ENCODE data around the gene OR5K2. TPM values are rescaled to one million over a fixed set of nuclear protein-coding genes. Genes with fewer than 3 reads are reported as not detected.

Gene OR5K2
- total and polyA plus RNA-seq, 2 of the 4 experiments (the other 2 are of a cell fraction) = not detected

DNA sequence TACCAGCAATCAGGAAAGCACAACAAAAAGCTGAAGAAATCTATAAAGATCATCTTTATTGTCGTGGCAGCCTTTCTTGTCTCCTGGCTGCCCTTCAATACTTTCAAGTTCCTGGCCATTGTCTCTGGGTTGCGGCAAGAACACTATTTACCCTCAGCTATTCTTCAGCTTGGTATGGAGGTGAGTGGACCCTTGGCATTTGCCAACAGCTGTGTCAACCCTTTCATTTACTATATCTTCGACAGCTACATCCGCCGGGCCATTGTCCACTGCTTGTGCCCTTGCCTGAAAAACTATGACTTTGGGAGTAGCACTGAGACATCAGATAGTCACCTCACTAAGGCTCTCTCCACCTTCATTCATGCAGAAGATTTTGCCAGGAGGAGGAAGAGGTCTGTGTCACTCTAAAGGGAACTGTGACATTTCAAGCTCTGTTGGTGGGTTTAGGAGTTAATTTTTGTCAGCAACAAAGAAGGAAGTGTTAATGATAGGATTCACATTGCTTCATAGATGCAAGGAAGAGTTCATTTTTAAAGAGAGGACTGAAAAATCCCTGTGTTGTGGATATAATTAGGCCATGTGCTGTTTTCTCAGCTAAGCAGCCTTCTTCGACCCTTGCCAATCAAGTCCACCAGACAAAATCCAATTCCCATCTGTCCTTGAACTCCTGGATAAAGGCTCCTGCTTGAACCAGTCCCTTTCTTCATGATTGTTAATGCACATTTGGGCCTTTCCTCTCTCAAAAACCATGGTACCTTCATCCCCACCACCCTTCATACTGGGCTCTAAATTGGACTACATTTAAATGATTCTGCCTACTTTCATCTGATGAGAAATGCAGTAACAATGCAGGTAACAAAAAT lies 35.5 kb downstream of the OR5K2 start:
- H2BK20ac ChIP-seq (ENCODE audit: low read depth, low read length) = no peak overlapping the region
- dilution Hi-C loops (cut with HindIII; ENCODE audit: low sequenced_read_pairs, unreplicated experiment) = no loop called here
- ATAC-seq (ENCODE audit: low read depth) = no peak
- TF ChIP-seq BHLHE40 (IDR thresholded peaks at IDR 0.05; ENCODE audit: low read depth, low read length) (no peak), SMC3 (IDR thresholded peaks at IDR 0.05; ENCODE audit: low read depth, low read length) (no peak), USF2 (IDR thresholded peaks at IDR 0.05; ENCODE audit: low read depth, low read length) (no peak), CEBPB (IDR thresholded peaks at IDR 0.05; ENCODE audit: low read depth, low read length) (no peak), RCOR1 (IDR thresholded peaks at IDR 0.05; ENCODE audit: insufficient replicate concordance, low read length) (no peak), CHD1 (IDR thresholded peaks at IDR 0.05; ENCODE audit: low read depth, low read length) (no peak), MXI1 (IDR thresholded peaks at IDR 0.05; ENCODE audit: borderline replicate concordance, low read depth, low read length) (no peak), RFX5 (IDR thresholded peaks at IDR 0.05; ENCODE audit: low read depth, low read length) (no peak), FOS (IDR thresholded peaks at IDR 0.05; ENCODE audit: low read depth, low read length) (no peak), RAD21 (IDR thresholded peaks at IDR 0.05; ENCODE audit: low read length) (no peak), POLR2A (IDR thresholded peaks at IDR 0.05; ENCODE audit: low read depth, low read length) (no peak), MAFK (IDR thresholded peaks at IDR 0.05; ENCODE audit: low read depth, low read length) (no peak), MAZ (IDR thresholded peaks at IDR 0.05; ENCODE audit: borderline replicate concordance, low read depth, low read length) (no peak), ELK1 (IDR thresholded peaks at IDR 0.05; ENCODE audit: borderline replicate concordance, low read depth, low read length) (no peak)
- TF ChIP-seq, protein P1, sequence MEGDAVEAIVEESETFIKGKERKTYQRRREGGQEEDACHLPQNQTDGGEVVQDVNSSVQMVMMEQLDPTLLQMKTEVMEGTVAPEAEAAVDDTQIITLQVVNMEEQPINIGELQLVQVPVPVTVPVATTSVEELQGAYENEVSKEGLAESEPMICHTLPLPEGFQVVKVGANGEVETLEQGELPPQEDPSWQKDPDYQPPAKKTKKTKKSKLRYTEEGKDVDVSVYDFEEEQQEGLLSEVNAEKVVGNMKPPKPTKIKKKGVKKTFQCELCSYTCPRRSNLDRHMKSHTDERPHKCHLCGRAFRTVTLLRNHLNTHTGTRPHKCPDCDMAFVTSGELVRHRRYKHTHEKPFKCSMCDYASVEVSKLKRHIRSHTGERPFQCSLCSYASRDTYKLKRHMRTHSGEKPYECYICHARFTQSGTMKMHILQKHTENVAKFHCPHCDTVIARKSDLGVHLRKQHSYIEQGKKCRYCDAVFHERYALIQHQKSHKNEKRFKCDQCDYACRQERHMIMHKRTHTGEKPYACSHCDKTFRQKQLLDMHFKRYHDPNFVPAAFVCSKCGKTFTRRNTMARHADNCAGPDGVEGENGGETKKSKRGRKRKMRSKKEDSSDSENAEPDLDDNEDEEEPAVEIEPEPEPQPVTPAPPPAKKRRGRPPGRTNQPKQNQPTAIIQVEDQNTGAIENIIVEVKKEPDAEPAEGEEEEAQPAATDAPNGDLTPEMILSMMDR (conservative IDR thresholded peaks at IDR 0.05; ENCODE audit: low read depth, low read length) = no peak

More for the DNA sequence above, 35.5 kb downstream of the OR5K2 start:
- H3K18ac ChIP-seq (ENCODE audit: low read depth, low read length) = no peak overlapping the region
- no peak overlapping the region for H2BK15ac ChIP-seq (ENCODE audit: low read depth, low read length)
- no peaks in the 10 kb centered on the region for H3K36me3 ChIP-seq (ENCODE audit: control insufficient read depth, insufficient read depth, low read length)
- no peak overlapping the region for H3K4me2 ChIP-seq (ENCODE audit: low read depth, low read length)
- in situ Hi-C loops (cut with MboI; ENCODE audit: low sequenced_read_pairs) = no loop called here
- no peak overlapping the region for H3K23ac ChIP-seq (ENCODE audit: low read depth, low read length)
- no peak overlapping the region for H2BK5ac ChIP-seq (ENCODE audit: low read depth, low read length, poor library complexity, severe bottlenecking)
- H2AK9ac ChIP-seq (replicated peaks; ENCODE audit: low read depth, low read length, poor library complexity) = no peak overlapping the region
- no peak overlapping the region for H4K5ac ChIP-seq (ENCODE audit: low read depth, low read length)
- H4K8ac ChIP-seq (ENCODE audit: low read depth in 2 of 2, low read length in 2 of 2) = no peak overlapping the region
- H2BK120ac ChIP-seq (ENCODE audit: low read depth, low read length) = no peak overlapping the region
- no peak overlapping the region for H2AK5ac ChIP-seq (ENCODE audit: low read depth, low read length)
- H3K56ac ChIP-seq (ENCODE audit: extremely low read depth, insufficient read depth, low read length) = no peak overlapping the region
- no peaks in the 10 kb centered on the region for H3K9me3 ChIP-seq (ENCODE audit: control insufficient read depth, insufficient read depth, low read length)
- no peaks in the 10 kb centered on the region for H3K4me1 ChIP-seq (ENCODE audit: control insufficient read depth, insufficient read depth, low read length)
- peaks cover 7% of the 10 kb centered on the region for H3K27me3 ChIP-seq (ENCODE audit: control insufficient read depth, insufficient read depth, low read length)
- H2AFZ ChIP-seq (replicated peaks; ENCODE audit: low read length, poor library complexity) = no peak overlapping the region
- no peaks in the 10 kb centered on the region for H3K9me1 ChIP-seq (ENCODE audit: insufficient read depth, low read length)
- no peaks in the 10 kb centered on the region for H4K20me1 ChIP-seq (ENCODE audit: insufficient read depth, low read length)
- CTCF ChIA-PET = interaction anchor here (0.9 kb wide), 1 partner anchor 12 kb away, joined by 3 read pairs; no protein-coding TSS in a partner anchor
- no peak for DNase-seq
- H3K27ac ChIP-seq (ENCODE audit: insufficient read depth, low read length) = no peak overlapping the region
- no peak overlapping the region for H3K4ac ChIP-seq (ENCODE audit: low read depth, low read length)
- H3K9ac ChIP-seq (ENCODE audit: low read depth, low read length) = no peak overlapping the region
- no peak overlapping the region for H3K14ac ChIP-seq (replicated peaks; ENCODE audit: low read depth, low read length)
- POLR2A ChIA-PET (ENCODE audit: unreplicated experiment) = no interaction called here
- no peak overlapping the region for H3K4me3 ChIP-seq (ENCODE audit: insufficient read depth, low read depth, low read length)
- no peak overlapping the region for H4K91ac ChIP-seq (ENCODE audit: insufficient read depth, low read depth, low read length)
- H3K79me1 ChIP-seq (ENCODE audit: low read depth in 1 of 2, low read length in 2 of 2) = no peaks in the 10 kb centered on the region
- intact Hi-C loops (cut with micrococcal nuclease) = no loop called here
- BruUV-seq (replicated peaks) = no TSS peak
- 80% methylated on average over 2 of the region's 6 CpGs; no CpG with 5 or more reads in 1 of the 2 experiments for WGBS, 2 experiments (ENCODE audit: extremely low coverage in 2 of 2, insufficient read length in 1 of 2)
